Measurements from ENCODE around the gene DCLK2.
"Not testable (repeated sequence)": the region's sequence is repeated elsewhere in the genome, so short reads cannot be mapped to it uniquely, and the experiment has no call there.

DCLK2 gene

DNA sequence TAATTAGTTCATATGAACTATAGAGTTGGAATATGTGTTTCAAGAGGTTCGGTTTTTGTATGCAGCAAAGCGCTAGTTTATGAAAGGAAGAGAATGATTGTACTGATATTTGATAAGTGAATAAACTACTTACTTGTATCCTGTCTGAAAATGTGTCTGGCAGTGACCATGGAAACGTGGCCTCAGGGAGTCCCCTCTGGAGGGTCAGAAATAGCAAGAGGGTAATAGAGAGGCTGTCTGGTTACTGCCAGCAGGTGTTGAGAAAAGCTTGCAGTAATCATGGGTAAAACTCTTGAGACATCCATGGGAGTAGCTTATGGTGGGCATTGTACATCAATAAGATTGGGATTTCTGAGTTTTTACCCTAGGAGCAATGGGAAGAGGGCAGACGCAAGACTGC, 77.1 kb downstream of the DCLK2 start:
- Histone ChIP-seq H3K4me3 (ENCODE audit: low read depth, low read length) (no peak overlapping the region), H3K27me3 (replicated peaks) (no peaks in the 10 kb centered on the region), H3K27ac (no peak overlapping the region), H3K36me3 (replicated peaks) (no peaks in the 10 kb centered on the region)
- TF ChIP-seq, protein P1, sequence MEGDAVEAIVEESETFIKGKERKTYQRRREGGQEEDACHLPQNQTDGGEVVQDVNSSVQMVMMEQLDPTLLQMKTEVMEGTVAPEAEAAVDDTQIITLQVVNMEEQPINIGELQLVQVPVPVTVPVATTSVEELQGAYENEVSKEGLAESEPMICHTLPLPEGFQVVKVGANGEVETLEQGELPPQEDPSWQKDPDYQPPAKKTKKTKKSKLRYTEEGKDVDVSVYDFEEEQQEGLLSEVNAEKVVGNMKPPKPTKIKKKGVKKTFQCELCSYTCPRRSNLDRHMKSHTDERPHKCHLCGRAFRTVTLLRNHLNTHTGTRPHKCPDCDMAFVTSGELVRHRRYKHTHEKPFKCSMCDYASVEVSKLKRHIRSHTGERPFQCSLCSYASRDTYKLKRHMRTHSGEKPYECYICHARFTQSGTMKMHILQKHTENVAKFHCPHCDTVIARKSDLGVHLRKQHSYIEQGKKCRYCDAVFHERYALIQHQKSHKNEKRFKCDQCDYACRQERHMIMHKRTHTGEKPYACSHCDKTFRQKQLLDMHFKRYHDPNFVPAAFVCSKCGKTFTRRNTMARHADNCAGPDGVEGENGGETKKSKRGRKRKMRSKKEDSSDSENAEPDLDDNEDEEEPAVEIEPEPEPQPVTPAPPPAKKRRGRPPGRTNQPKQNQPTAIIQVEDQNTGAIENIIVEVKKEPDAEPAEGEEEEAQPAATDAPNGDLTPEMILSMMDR (IDR thresholded peaks at IDR 0.05; ENCODE audit: low read depth, low read length, missing control alignments), result no peak
- DNase-seq, result no peak
- in situ Hi-C loops (cut with HindIII; ENCODE audit: low pct_ligation_motif_present, low sequenced_read_pairs), result no loop called here

DNA sequence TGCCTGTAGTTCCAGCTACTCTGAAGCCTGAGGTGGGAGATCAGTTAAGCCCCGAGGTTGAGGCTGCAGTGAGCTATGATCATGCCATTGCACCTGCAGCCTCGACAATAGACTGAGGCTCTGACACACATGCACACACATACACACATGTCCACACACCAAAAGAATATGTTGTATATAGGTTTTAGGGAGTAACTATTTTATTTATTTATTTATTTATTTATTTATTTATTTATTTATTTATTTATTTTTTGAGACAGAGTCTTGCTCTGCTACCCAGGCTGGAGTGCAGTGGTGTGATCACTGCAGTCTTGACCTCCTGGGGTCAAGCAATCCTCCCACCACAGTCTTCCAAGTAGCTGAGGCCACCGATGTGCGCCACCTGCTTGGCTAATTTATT, 78.3 kb downstream of the DCLK2 start:
- no peaks in the 10 kb centered on the region for H3K36me3 ChIP-seq (replicated peaks)
- in situ Hi-C loops (cut with HindIII; ENCODE audit: low pct_ligation_motif_present, low sequenced_read_pairs), result no loop called here
- H3K27ac ChIP-seq, result no peak overlapping the region
- TF ChIP-seq, protein P1 (IDR thresholded peaks at IDR 0.05; ENCODE audit: low read depth, low read length, missing control alignments), result no peak
- DNase-seq, result no peak
- H3K27me3 ChIP-seq (replicated peaks), result no peaks in the 10 kb centered on the region
- H3K4me3 ChIP-seq (ENCODE audit: low read depth, low read length), result no peak overlapping the region

DNA sequence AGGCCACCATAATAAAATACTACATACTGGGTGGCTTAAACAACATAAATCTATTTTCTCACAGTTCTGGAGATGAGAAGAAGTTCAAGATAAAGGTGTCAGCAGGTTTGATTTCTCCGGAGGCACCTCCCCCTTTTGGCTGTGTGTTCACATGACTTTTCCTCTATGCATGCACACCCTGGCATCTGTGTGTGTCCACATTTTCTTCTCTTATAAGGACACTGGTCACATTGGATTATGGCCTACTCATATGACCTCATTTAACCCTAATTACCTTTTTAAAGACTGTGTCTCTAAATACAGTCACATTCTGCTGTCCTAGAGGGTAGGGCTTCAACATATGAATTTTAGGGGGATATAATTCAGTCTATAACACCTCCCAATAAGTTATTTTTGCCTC, 79.8 kb downstream of the DCLK2 start:
- H3K27me3 ChIP-seq (replicated peaks), result no peaks in the 10 kb centered on the region

DNA sequence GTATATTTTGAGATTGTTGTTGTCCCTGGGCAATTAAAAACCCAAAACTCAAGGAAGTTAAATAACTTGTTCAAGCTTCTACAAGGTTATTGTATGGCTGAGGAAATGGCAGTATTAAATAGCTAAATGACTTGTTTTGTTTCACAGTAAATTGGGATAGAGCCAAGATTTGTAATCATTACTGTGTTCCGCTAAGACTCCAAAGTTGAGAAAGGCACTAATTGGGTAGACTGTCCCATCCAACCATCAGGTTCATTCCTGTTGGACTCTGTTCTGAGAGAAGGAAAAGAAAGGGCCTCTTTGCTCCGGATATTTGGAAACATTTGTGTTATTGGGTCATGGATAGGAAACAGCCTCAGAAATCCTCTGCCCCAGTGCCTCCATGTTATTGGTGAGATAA, 82.2 kb downstream of the DCLK2 start:
- TF ChIP-seq, protein P1 (IDR thresholded peaks at IDR 0.05; ENCODE audit: low read depth, low read length, missing control alignments), result no peak
- in situ Hi-C loops (cut with HindIII; ENCODE audit: low pct_ligation_motif_present, low sequenced_read_pairs), result no loop called here
- no peak overlapping the region for H3K4me3 ChIP-seq (ENCODE audit: low read depth, low read length)
- no peaks in the 10 kb centered on the region for H3K36me3 ChIP-seq (replicated peaks)
- H3K27ac ChIP-seq, result no peak overlapping the region
- DNase-seq, result no peak
- H3K27me3 ChIP-seq (replicated peaks), result no peaks in the 10 kb centered on the region

More for the DNA sequence above, 79.8 kb downstream of the DCLK2 start:
- H3K36me3 ChIP-seq (replicated peaks), result no peaks in the 10 kb centered on the region
- TF ChIP-seq, protein P1 (IDR thresholded peaks at IDR 0.05; ENCODE audit: low read depth, low read length, missing control alignments), result no peak
- no peak overlapping the region for H3K27ac ChIP-seq
- DNase-seq, result no peak
- no peak overlapping the region for H3K4me3 ChIP-seq (ENCODE audit: low read depth, low read length)
- in situ Hi-C loops (cut with HindIII; ENCODE audit: low pct_ligation_motif_present, low sequenced_read_pairs), result no loop called here

DNA sequence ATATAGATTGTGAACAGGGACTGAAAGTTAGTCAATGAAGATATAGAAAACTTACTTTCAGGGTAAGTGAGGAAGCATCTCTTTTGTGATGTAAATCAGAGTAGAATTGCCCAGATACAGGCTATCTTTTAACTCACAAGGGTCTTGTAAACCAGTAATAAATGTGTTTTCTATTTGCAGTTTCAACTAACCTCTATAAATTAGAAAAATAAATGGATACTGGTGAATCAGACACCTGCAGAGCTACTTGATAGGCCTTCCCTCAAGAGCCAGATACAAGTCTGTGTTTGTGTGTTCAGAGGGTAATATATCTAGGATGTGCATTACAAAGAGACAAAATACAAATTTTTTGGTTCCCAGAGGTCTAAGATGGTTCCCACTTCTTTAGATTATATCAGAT, 82.9 kb downstream of the DCLK2 start:
- no peak overlapping the region for H3K27ac ChIP-seq
- H3K4me3 ChIP-seq (ENCODE audit: low read depth, low read length), result no peak overlapping the region
- in situ Hi-C loops (cut with HindIII; ENCODE audit: low pct_ligation_motif_present, low sequenced_read_pairs), result no loop called here
- no peaks in the 10 kb centered on the region for H3K27me3 ChIP-seq (replicated peaks)
- no peaks in the 10 kb centered on the region for H3K36me3 ChIP-seq (replicated peaks)
- DNase-seq, result no peak
- TF ChIP-seq, protein P1 (IDR thresholded peaks at IDR 0.05; ENCODE audit: low read depth, low read length, missing control alignments), result no peak

DNA sequence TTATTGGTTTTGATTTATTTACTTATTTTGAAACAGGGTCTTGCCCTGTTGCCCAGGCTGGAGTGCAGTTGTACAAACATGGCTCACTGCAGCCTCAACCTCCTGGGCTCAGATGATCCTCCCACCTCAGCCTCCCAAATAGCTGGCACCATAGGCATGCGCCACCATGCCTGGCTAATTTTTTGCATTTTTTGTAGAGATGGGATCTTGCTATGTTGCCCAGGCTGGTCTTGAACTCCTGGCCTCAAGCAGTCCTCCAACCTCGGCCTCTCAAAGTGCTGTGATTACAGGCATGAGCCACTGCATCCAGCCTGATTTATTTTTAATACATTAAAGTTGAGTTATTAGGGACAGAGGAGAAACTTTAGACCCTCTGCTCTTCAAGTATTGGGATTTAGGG, 83.8 kb downstream of the DCLK2 start:
- H3K27ac ChIP-seq; in situ Hi-C loops (cut with HindIII; ENCODE audit: low pct_ligation_motif_present, low sequenced_read_pairs): not testable (repeated sequence)

More for the DNA sequence above, 83.8 kb downstream of the DCLK2 start:
- H3K27me3 ChIP-seq (replicated peaks); DNase-seq; H3K4me3 ChIP-seq (ENCODE audit: low read depth, low read length); H3K36me3 ChIP-seq (replicated peaks): not testable (repeated sequence)
